H1 (cell line): ENCODE measurements around the gene INSYN1. TPM values are rescaled to one million over a fixed set of nuclear protein-coding genes. Genes with fewer than 3 reads are reported as not detected.

Experiments
- CTCF ChIA-PET: fragments of 300-600 bp; sonication (Branson Sonifier 250); formaldehyde crosslinking; loops from one replicate; lab custom pipeline; 2021; ENCODE audit not compliant: partially characterized antibody; lab: Charles Lee
- POLR2A ChIA-PET: fragments of 300-600 bp; sonication (Branson Sonifier 250); formaldehyde crosslinking; loops from one replicate; lab custom pipeline; 2021; ENCODE audit warnings: inconsistent platforms; ENCODE audit not compliant: partially characterized antibody; lab: Charles Lee
- DNase-seq, 2 experiments: peaks; one replicate each; pipeline versions ENCODE4 v3.0.0 to v3.0.0-alpha.2; 2010 to 2022; ENCODE audit warnings: low spot score in 2 of 2, low read depth in 1 of 2, mixed read lengths in 1 of 2
- FAIRE-seq: peaks from 2 replicates; lab custom pipeline; 2011; peaks lifted over from hg19 to GRCh38; lab: Jason Lieb, UNC
- H2AFZ ChIP-seq: 2 replicates; pipeline ENCODE4 v1.8.1; 2012; ENCODE audit warnings: low read length, inconsistent platforms
- H2AK5ac ChIP-seq: 2 replicates; pipeline ENCODE4 v1.6.1; 2013; ENCODE audit warnings: low read depth, low read length
- H2BK120ac ChIP-seq: replicated peaks from 2 replicates; pipeline ENCODE3; 2013; ENCODE audit warnings: low read depth, low read length, inconsistent platforms
- H2BK12ac ChIP-seq: 2 replicates; pipeline ENCODE4 v1.6.1; 2013; ENCODE audit warnings: low read depth, low read length
- H2BK15ac ChIP-seq: 2 replicates; pipeline ENCODE4 v1.6.1; 2013; ENCODE audit warnings: low read length
- H2BK20ac ChIP-seq: 2 replicates; pipeline ENCODE4 v1.6.1; 2013; ENCODE audit warnings: low read length
- H2BK5ac ChIP-seq: 2 replicates; pipeline ENCODE4 v1.6.1; 2013; ENCODE audit warnings: low read depth, low read length
- H3K14ac ChIP-seq: 2 replicates; pipeline ENCODE4 v1.6.1; 2013; ENCODE audit warnings: inconsistent platforms; ENCODE audit not compliant: insufficient read length
- H3K18ac ChIP-seq: 2 replicates; pipeline ENCODE4 v1.6.1; 2013; ENCODE audit warnings: low read length; ENCODE audit errors: extremely low read depth
- H3K23ac ChIP-seq: 2 replicates; pipeline ENCODE4 v1.6.1; 2013; ENCODE audit warnings: inconsistent platforms; ENCODE audit not compliant: insufficient read length
- H3K23me2 ChIP-seq: 2 replicates; pipeline ENCODE4 v1.6.1; 2013; ENCODE audit warnings: low read depth, low read length
- H3K27ac ChIP-seq: 2 replicates; pipeline ENCODE4 v1.6.1; 2011; ENCODE audit warnings: low read depth, low read length, inconsistent platforms
- H3K27me3 ChIP-seq, 4 experiments: replicated peaks in 1 of 4; 1 replicate in 1 of 4; 2 replicates in 3 of 4; pipeline versions ENCODE4 v1.6.1 to v1.8.1; 2011 to 2013; ENCODE audit warnings: low read length in 3 of 4, mild to moderate bottlenecking in 3 of 4, inconsistent platforms in 2 of 4, mixed read lengths in 2 of 4, moderate library complexity in 1 of 4; ENCODE audit not compliant: control insufficient read depth in 3 of 4, insufficient read depth in 3 of 4; ENCODE audit errors: extremely low read depth in 1 of 4
- H3K36me3 ChIP-seq, 4 experiments: 2 replicates each; pipeline versions ENCODE4 v1.6.1 to v1.8.1; 2011 to 2013; ENCODE audit warnings: mild to moderate bottlenecking in 4 of 4, low read length in 3 of 4, moderate library complexity in 2 of 4, control low read depth in 1 of 4, inconsistent platforms in 1 of 4; ENCODE audit not compliant: insufficient read depth in 4 of 4, control insufficient read depth in 2 of 4
- H3K4ac ChIP-seq: replicated peaks from 2 replicates; pipeline ENCODE3; 2013; ENCODE audit warnings: low read length, low read depth, mixed read lengths, inconsistent platforms; ENCODE audit not compliant: insufficient read length
- H3K4me1 ChIP-seq, 4 experiments: replicated peaks in 1 of 4; 1 replicate in 1 of 4; 2 replicates in 3 of 4; pipeline versions ENCODE4 v1.6.1 to v1.8.1; 2011 to 2013; ENCODE audit warnings: low read length in 3 of 4, inconsistent platforms in 2 of 4, mixed read lengths in 1 of 4; ENCODE audit not compliant: insufficient read depth in 4 of 4, control insufficient read depth in 3 of 4
- H3K4me2 ChIP-seq, 2 experiments: 2 replicates each; pipeline versions ENCODE4 v1.6.1 to v1.8.1; 2011 to 2013; ENCODE audit warnings: low read depth in 2 of 2, low read length in 2 of 2, control low read depth in 1 of 2, inconsistent platforms in 1 of 2, mild to moderate bottlenecking in 1 of 2; ENCODE audit not compliant: insufficient read depth in 1 of 2
- H3K4me3 ChIP-seq, 4 experiments: fragments of 200-600, 300-600 bp in 1 of 4; sonication (generic), shearing (Covaris generic), sonication (Bioruptor Twin) in 1 of 4; 2 replicates each; pipeline versions ENCODE4 v1.5.1 to v1.8.1; 2011 to 2016; ENCODE audit warnings: low read length in 4 of 4, low read depth in 3 of 4, control low read depth in 2 of 4, inconsistent platforms in 2 of 4, mild to moderate bottlenecking in 2 of 4, mixed read lengths in 1 of 4, moderate library complexity in 1 of 4; ENCODE audit not compliant: insufficient read depth in 2 of 4; ENCODE audit errors: extremely low read depth in 1 of 4
- H3K56ac ChIP-seq: replicated peaks from 2 replicates; pipeline ENCODE3; 2013; ENCODE audit warnings: low read depth, mild to moderate bottlenecking, mixed read lengths, low read length, inconsistent platforms; ENCODE audit not compliant: insufficient read length
- H3K79me1 ChIP-seq: 2 replicates; pipeline ENCODE4 v1.6.1; 2013; ENCODE audit warnings: low read depth, low read length, control low read depth
- H3K79me2 ChIP-seq, 2 experiments: 2 replicates each; pipeline versions ENCODE4 v1.6.1 to v1.8.1; 2012 to 2013; ENCODE audit warnings: low read length in 2 of 2, mild to moderate bottlenecking in 2 of 2, inconsistent platforms in 1 of 2; ENCODE audit not compliant: insufficient read depth in 2 of 2, control insufficient read depth in 1 of 2
- H3K9ac ChIP-seq, 4 experiments: replicated peaks in 1 of 4; 1 replicate in 1 of 4; 2 replicates in 3 of 4; pipeline versions ENCODE4 v1.6.1 to v1.8.1; 2011 to 2013; ENCODE audit warnings: low read depth in 3 of 4, low read length in 3 of 4, control low read depth in 2 of 4, mild to moderate bottlenecking in 2 of 4, moderate library complexity in 2 of 4, inconsistent platforms in 1 of 4; ENCODE audit errors: extremely low read depth in 1 of 4
- H3K9me3 ChIP-seq, 2 experiments: 2 replicates each; pipeline versions ENCODE4 v1.6.1 to v1.8.1; 2012 to 2013; ENCODE audit warnings: mild to moderate bottlenecking in 2 of 2, moderate library complexity in 2 of 2, control low read depth in 1 of 2, inconsistent platforms in 1 of 2, low read depth in 1 of 2, low read length in 1 of 2, mixed read lengths in 1 of 2; ENCODE audit not compliant: insufficient read depth in 2 of 2
- H4K20me1 ChIP-seq, 2 experiments: replicated peaks in 1 of 2; 2 replicates each; pipeline versions ENCODE3 to v1.8.1; 2011 to 2013; ENCODE audit warnings: inconsistent platforms in 2 of 2, low read length in 2 of 2, mild to moderate bottlenecking in 1 of 2; ENCODE audit not compliant: insufficient read depth in 2 of 2, control insufficient read depth in 1 of 2
- H4K5ac ChIP-seq: 2 replicates; pipeline ENCODE4 v1.6.1; 2013; ENCODE audit warnings: low read length, low read depth, mixed read lengths, inconsistent platforms; ENCODE audit not compliant: insufficient read length
- H4K8ac ChIP-seq: 2 replicates; pipeline ENCODE4 v1.8.0; 2013; ENCODE audit warnings: mild to moderate bottlenecking, moderate library complexity, low read length, inconsistent platforms; ENCODE audit not compliant: insufficient read depth; ENCODE audit errors: extremely low read depth
- H4K91ac ChIP-seq: replicated peaks from 2 replicates; pipeline ENCODE3; 2013; ENCODE audit warnings: low read length, mixed read lengths, inconsistent platforms; ENCODE audit not compliant: insufficient read length
- BCL11A ChIP-seq, 2 experiments: IDR thresholded peaks; one replicate each; pipeline ENCODE4 v1.6.1; 2011; ENCODE audit warnings: low read depth in 2 of 2, low read length in 2 of 2, mild to moderate bottlenecking in 2 of 2
- CBX8 ChIP-seq: fragments of 300-800, 300-1000 bp; sonication (generic); IDR thresholded peaks from 2 replicates; pipeline ENCODE4 v1.7.1; 2016; ENCODE audit warnings: low read depth, low read length, borderline replicate concordance
- E2F6 ChIP-seq: IDR thresholded peaks from 2 replicates; pipeline ENCODE4 v1.6.1; 2012; ENCODE audit warnings: inconsistent platforms
- NRF1 ChIP-seq: IDR thresholded peaks from 2 replicates; pipeline ENCODE4 v1.6.1; 2011; ENCODE audit warnings: mild to moderate bottlenecking, low read depth, low read length, improper control_type of control experiment
- RBBP5 ChIP-seq: IDR thresholded peaks from 2 replicates; pipeline ENCODE4 v1.7.1; 2012; ENCODE audit warnings: low read depth, mild to moderate bottlenecking, inconsistent platforms, low read length, moderate library complexity, borderline replicate concordance
- SIX5 ChIP-seq: IDR thresholded peaks from 2 replicates; pipeline ENCODE4 v1.6.1; 2011; ENCODE audit warnings: mild to moderate bottlenecking, low read depth, low read length
- SP4 ChIP-seq: IDR thresholded peaks from 2 replicates; pipeline ENCODE4 v1.6.1; 2012; ENCODE audit warnings: low read length, inconsistent platforms
- TBP ChIP-seq: IDR thresholded peaks from 2 replicates; pipeline ENCODE4 v1.6.1; 2011; ENCODE audit warnings: low read depth, low read length, improper control_type of control experiment
- TCF12 ChIP-seq: IDR thresholded peaks from 2 replicates; pipeline ENCODE4 v1.6.1; 2011; ENCODE audit warnings: low read depth, mild to moderate bottlenecking, low read length
- YY1 ChIP-seq: IDR thresholded peaks from 2 replicates; pipeline ENCODE4 v1.6.1; 2011; ENCODE audit warnings: low read depth, mild to moderate bottlenecking, low read length
- WGBS, 2 experiments: shearing (Covaris generic) in 1 of 2; methylation state at CpG; one replicate each; pipeline versions ENCODE4 v1.1.6 to v1.1.7; 2013 to 2015; ENCODE audit warnings: low lambda C conversion rate in 2 of 2, mixed read lengths in 2 of 2, inconsistent platforms in 1 of 2, low coverage in 1 of 2, missing lambda C conversion rate in 1 of 2; ENCODE audit not compliant: insufficient replicate concordance in 2 of 2, insufficient coverage in 1 of 2, insufficient read length in 1 of 2; ENCODE audit errors: extremely low coverage in 1 of 2, missing lambda C conversion rate in 1 of 2; 5-methylcytosine and 5-hydroxymethylcytosine counted together
- polyA plus RNA-seq, 7 experiments: library from polyadenylated mRNA; depleted of rRNA in 3 of 7; stranded (reverse) in 5 of 7; unstranded in 2 of 7; fragments of >200 nt in 5 of 7; fragments of 200-250 nt in 2 of 7; gene quantifications; 1 replicate in 5 of 7; 2 replicates in 1 of 7; 4 replicates in 1 of 7; pipeline versions ENCODE4 v1.2.1 to v1.2.3, GENCODE V29; 2011 to 2013; ENCODE audit warnings: missing spikeins in 2 of 7, mixed read lengths in 2 of 7
- total RNA-seq: library from RNA; stranded (reverse); fragmentation: NEBNext Ultra II Directional; extraction: Animal tissue kit (Norgen Biotek cat#: 25700); gene quantifications from 2 replicates; pipeline ENCODE4 v1.2.1, GENCODE V29; 2021

The INSYN1 gene
- total and polyA plus RNA-seq, 2 of the 8 experiments (the other 6 are each of a cell fraction or from before 2014, with no cell fraction given) = 7.2 to 10.2 TPM

- 83% methylated on average over 3 of the region's 3 CpGs; no CpG with 5 or more reads in 1 of the 2 experiments for WGBS, 2 experiments
- Histone ChIP-seq H3K4ac (no peak overlapping the region), H3K56ac (no peak overlapping the region), H2AFZ (no peak overlapping the region), H2BK20ac (no peak overlapping the region)
- CTCF ChIA-PET = interaction anchor here (0.8 to 14.7 kb wide), 17 partner anchors 11 to 191 kb away, joined by 3 to 187 read pairs (median 5); partner anchors contain the start of genes INSYN1 and TBC1D21
- TF ChIP-seq NRF1 = no peak
- no peak for TF ChIP-seq TBP
- no peak for TF ChIP-seq E2F6
- TF ChIP-seq YY1 = no peak
- no peak for TF ChIP-seq SIX5
- TF ChIP-seq BCL11A (IDR thresholded peaks at IDR 0.05; ENCODE audit: low read depth in 2 of 2, low read length in 2 of 2) = no peak
- TF ChIP-seq TCF12 = no peak
- TF ChIP-seq CBX8 = no peak
- TF ChIP-seq RBBP5 = no peak
- no peak for TF ChIP-seq SP4
- TF ChIP-seq, all 59 proteins: peak for 0
- Histone ChIP-seq H3K18ac (no peak overlapping the region), H3K9ac (no peak overlapping the region), H4K8ac (no peak overlapping the region), H3K27ac (no peak overlapping the region), H3K23me2 (no peaks in the 10 kb centered on the region), H3K79me1 (no peaks in the 10 kb centered on the region), H2BK15ac (no peak overlapping the region), H2BK12ac (no peak overlapping the region), H3K36me3 (peaks cover 4 to 14% (median 10%) of the 10 kb centered on the region in 4 experiments; a peak in 7 of 8 replicates), H3K4me2 (no peak overlapping the region), H3K23ac (no peak overlapping the region), H3K14ac (no peak overlapping the region), H3K4me1 (peaks cover 0 to 4% (median 0%) of the 10 kb centered on the region in 4 experiments; a peak in 1 of 7 replicates), H2BK5ac (no peak overlapping the region), H3K79me2 (no peaks in the 10 kb centered on the region), H2AK5ac (no peak overlapping the region), H3K4me3 (no peak overlapping the region), H2BK120ac (no peak overlapping the region), H3K9me3 (no peaks in the 10 kb centered on the region), H4K5ac (no peak overlapping the region), H3K27me3 (no peaks in the 10 kb centered on the region), H4K91ac (no peak overlapping the region), H4K20me1 (peaks cover 0 to 3% of the 10 kb centered on the region in 2 experiments)
- POLR2A ChIA-PET = interaction anchor here (1.3 kb wide), 1 partner anchor 28 kb away, joined by 4 read pairs; no protein-coding TSS in a partner anchor
- DNase-seq (no peak), FAIRE-seq (no peak)
These were observed 35.9 kb downstream of the INSYN1 start for GRCh38 chr15:73717206-73717605.
